Tibial artery (tissue), 4 donors: Measurements from ENCODE around the gene EPG5.

Experiments
- DNase-seq, 2 donors: peaks; one replicate each; pipeline ENCODE4 v3.0.0-alpha.2; 2019
- H3K27ac ChIP-seq, 2 donors: fragments of 200-600 bp; sonication (generic) in 1 of 2; 1 replicate in 1 of 2; 2 replicates in 1 of 2; pipeline ENCODE4 v1.5.1; 2018 to 2019; ENCODE audit warnings: mild to moderate bottlenecking in 1 of 2
- H3K27me3 ChIP-seq, 2 donors: fragments of 200-600 bp; sonication (generic) in 1 of 2; one replicate each; pipeline versions ENCODE4 v1.5.1 to v1.6.0; 2016 to 2019
- H3K36me3 ChIP-seq, 3 donors: fragments of 200-600 bp; sonication (generic) in 2 of 3; one replicate each; pipeline ENCODE4 v1.5.1; 2016 to 2019; ENCODE audit warnings: mild to moderate bottlenecking in 2 of 3
- H3K4me1 ChIP-seq, 4 donors: fragments of 200-600 bp; sonication (generic) in 2 of 4; 1 replicate in 3 of 4; 2 replicates in 1 of 4; pipeline ENCODE4 v1.5.1; 2016 to 2019
- H3K4me3 ChIP-seq, 2 donors: fragments of 200-600 bp; sonication (generic) in 1 of 2; 1 replicate in 1 of 2; 2 replicates in 1 of 2; pipeline ENCODE4 v1.5.1; 2018 to 2019; ENCODE audit warnings: mild to moderate bottlenecking in 2 of 2
- H3K9me3 ChIP-seq, 3 donors: fragments of 200-600 bp; sonication (generic) in 1 of 3; one replicate each; pipeline ENCODE4 v1.5.1; 2016 to 2019
- CTCF ChIP-seq, 2 experiments: fragments of 200-600 bp in 1 of 2; fragments of 450-650 bp in 1 of 2; IDR thresholded peaks; one replicate each; pipeline ENCODE4 v1.5.1; 2017 to 2019; ENCODE audit warnings: antibody characterized with exemption in 2 of 2, mild to moderate bottlenecking in 1 of 2, moderate library complexity in 1 of 2
- intact Hi-C: fragments of 100-400 bp; cut with DNase I; formaldehyde crosslinking; loops from one replicate; pipeline ENCODE4 v1.15.0; 2023; ENCODE audit warnings: low total_unique reads

EPG5 gene

GRCh38 chr18:45837283-45838070 lies 129.7 kb downstream of the EPG5 start:
- Histone ChIP-seq H3K4me1 (peaks cover 0 to 30% (median 21%) of the 10 kb centered on the region in 4 donors), H3K27me3 (no peaks in the 10 kb centered on the region), H3K4me3 (peak overlapping the region; percentile 34 to 52), H3K9me3 (no peaks in the 10 kb centered on the region), H3K36me3 (no peaks in the 10 kb centered on the region), H3K27ac (peak overlapping the region in 1 of 2 donors; percentile 32)
- intact Hi-C loops: no loop called here
- TF ChIP-seq CTCF (IDR thresholded peaks at IDR 0.05): peak; percentile 17 to 37
- no peak for DNase-seq

GRCh38 chr18:45836242-45837205 lies 130.6 kb downstream of the EPG5 start:
- Histone ChIP-seq H3K4me1 (peaks cover 0 to 31% (median 21%) of the 10 kb centered on the region in 4 donors), H3K4me3 (no peak overlapping the region), H3K27me3 (no peaks in the 10 kb centered on the region), H3K27ac (no peak overlapping the region), H3K36me3 (no peaks in the 10 kb centered on the region), H3K9me3 (no peaks in the 10 kb centered on the region)
- DNase-seq: no peak
- intact Hi-C loops: no loop called here
- no peak for TF ChIP-seq CTCF (IDR thresholded peaks at IDR 0.05)

GRCh38 chr18:45835057-45835636 lies 132.0 kb downstream of the EPG5 start:
- H3K27ac ChIP-seq: no peak overlapping the region
- DNase-seq: no peak
- peaks cover 0 to 31% (median 21%) of the 10 kb centered on the region in 4 donors for H3K4me1 ChIP-seq
- intact Hi-C loops: loop anchor here (2.0 kb wide), 1 partner anchor 106 kb away; no protein-coding TSS in a partner anchor
- H3K4me3 ChIP-seq: no peak overlapping the region
- H3K27me3 ChIP-seq: no peaks in the 10 kb centered on the region
- H3K9me3 ChIP-seq: no peaks in the 10 kb centered on the region
- no peak for TF ChIP-seq CTCF (IDR thresholded peaks at IDR 0.05)
- no peaks in the 10 kb centered on the region for H3K36me3 ChIP-seq

GRCh38 chr18:45834306-45834705 lies 132.8 kb downstream of the EPG5 start:
- H3K27ac ChIP-seq: no peak overlapping the region
- H3K36me3 ChIP-seq: no peaks in the 10 kb centered on the region
- H3K9me3 ChIP-seq: no peaks in the 10 kb centered on the region
- no peak for DNase-seq
- H3K27me3 ChIP-seq: no peaks in the 10 kb centered on the region
- intact Hi-C loops: loop anchor here (2.0 kb wide), 1 partner anchor 106 kb away; no protein-coding TSS in a partner anchor
- no peak overlapping the region for H3K4me3 ChIP-seq
- peaks cover 0 to 31% (median 21%) of the 10 kb centered on the region in 4 donors for H3K4me1 ChIP-seq
- TF ChIP-seq CTCF (IDR thresholded peaks at IDR 0.05): no peak

- Histone ChIP-seq H3K27ac (no peak overlapping the region), H3K4me3 (no peak overlapping the region), H3K9me3 (no peaks in the 10 kb centered on the region), H3K4me1 (peaks cover 0 to 26% (median 17%) of the 10 kb centered on the region in 4 donors), H3K36me3 (no peaks in the 10 kb centered on the region), H3K27me3 (no peaks in the 10 kb centered on the region)
- no peak for DNase-seq
- intact Hi-C loops: loop anchor here (2.0 kb wide), 1 partner anchor 105 kb away; no protein-coding TSS in a partner anchor
- no peak for TF ChIP-seq CTCF (IDR thresholded peaks at IDR 0.05)
These were observed 133.3 kb downstream of the EPG5 start for GRCh38 chr18:45833846-45834245.
